Measurements from ENCODE around the gene ARSD.
A peak's percentile ranks its signal among the peaks of the same experiment; 100 is the strongest.
"Not testable (repeated sequence)": the region's sequence is repeated elsewhere in the genome, so short reads cannot be mapped to it uniquely, and the experiment has no call there.

The ARSD gene

GRCh38 chrX:2894885-2895292, 34.2 kb downstream of the ARSD start:
- peaks cover 39% of the 10 kb centered on the region for H3K4me1 Mint-ChIP-seq (ENCODE audit: low read depth)
- intact Hi-C loops (cut with micrococcal nuclease): no loop called here
- no peaks in the 10 kb centered on the region for H3K36me3 Mint-ChIP-seq (ENCODE audit: low read depth)
- no peak overlapping the region for H3K4me3 Mint-ChIP-seq
- H3K27ac Mint-ChIP-seq: no peak overlapping the region
- H3K27me3 Mint-ChIP-seq: peaks cover 1% of the 10 kb centered on the region
- no peaks in the 10 kb centered on the region for H3K9me3 Mint-ChIP-seq

DNA sequence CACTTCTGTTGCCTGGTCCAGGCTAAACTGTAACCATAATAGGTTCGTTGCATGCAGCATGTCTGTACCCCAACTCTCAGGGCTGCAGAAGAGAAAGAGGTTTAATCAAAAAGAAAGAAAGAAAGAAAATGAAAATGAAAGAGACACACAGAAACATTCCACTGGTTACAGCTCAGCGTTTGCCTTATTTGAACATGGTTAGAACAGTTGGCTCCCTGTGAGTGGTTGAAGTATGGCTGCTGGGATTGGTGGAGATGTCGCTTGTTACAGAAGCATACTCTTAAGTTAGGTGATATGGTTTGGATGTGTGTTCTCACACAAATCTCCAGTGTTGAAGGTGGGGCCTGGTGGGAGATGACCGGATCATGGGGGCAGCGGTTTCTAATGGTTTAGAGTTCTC, 36.3 kb downstream of the ARSD start:
- peaks cover 37% of the 10 kb centered on the region for H3K4me1 Mint-ChIP-seq (ENCODE audit: low read depth)
- H3K27me3 Mint-ChIP-seq: peaks cover 3% of the 10 kb centered on the region
- no peaks in the 10 kb centered on the region for H3K36me3 Mint-ChIP-seq (ENCODE audit: low read depth)
- intact Hi-C loops (cut with micrococcal nuclease): no loop called here
- H3K4me3 Mint-ChIP-seq: no peak overlapping the region
- H3K27ac Mint-ChIP-seq: no peak overlapping the region
- no peaks in the 10 kb centered on the region for H3K9me3 Mint-ChIP-seq

DNA sequence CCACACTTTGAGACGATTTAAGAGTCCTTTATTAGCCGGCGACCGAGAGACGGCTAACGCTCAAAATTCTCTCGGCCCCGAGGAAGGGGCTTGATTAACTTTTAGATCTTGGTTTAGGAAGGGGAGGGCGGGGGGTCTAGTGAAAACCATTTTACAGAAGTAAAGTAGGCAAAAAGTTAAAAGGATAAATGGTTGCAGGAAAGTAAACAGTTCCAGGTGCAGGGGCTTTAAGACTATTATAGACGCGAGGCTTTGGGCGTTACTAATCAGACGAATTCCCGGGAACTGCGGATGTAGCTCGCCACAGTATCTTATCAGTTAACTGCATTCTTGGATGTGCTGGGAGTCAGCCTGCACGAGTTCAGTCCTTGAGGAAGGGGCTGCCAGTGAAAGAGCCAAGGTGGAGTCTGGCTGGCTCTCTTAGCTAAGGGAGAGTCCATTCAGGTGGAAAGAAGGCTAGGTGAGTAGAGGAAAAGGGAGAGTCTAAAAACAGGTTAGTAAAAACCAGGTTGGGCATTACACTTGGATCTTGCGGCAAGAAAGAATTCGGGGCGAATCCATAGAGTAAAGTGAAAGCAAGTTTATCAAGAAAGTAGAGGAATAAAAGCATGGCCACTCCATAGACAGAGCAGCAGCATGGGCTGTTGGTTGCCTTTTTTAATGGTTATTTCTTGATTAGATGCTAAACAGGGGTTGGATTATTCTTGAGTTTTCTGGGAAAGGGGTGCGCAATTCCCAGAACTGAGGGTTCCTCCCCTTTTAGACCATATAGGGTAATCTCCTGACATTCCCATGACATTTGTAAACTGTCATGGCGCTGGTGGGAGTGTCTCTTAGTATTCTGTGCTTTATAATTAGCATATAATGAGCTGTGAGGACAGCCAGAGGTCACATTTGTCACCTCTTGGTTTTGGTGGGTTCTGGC, 38.3 kb downstream of the ARSD start:
- H3K4me3 Mint-ChIP-seq; H3K9me3 Mint-ChIP-seq; intact Hi-C loops (cut with micrococcal nuclease); H3K27ac Mint-ChIP-seq; H3K27me3 Mint-ChIP-seq; H3K36me3 Mint-ChIP-seq (ENCODE audit: low read depth): not testable (repeated sequence)
- H3K4me1 Mint-ChIP-seq (ENCODE audit: low read depth): peaks cover 28% of the 10 kb centered on the region

- H3K9me3 Mint-ChIP-seq; H3K36me3 Mint-ChIP-seq (ENCODE audit: low read depth); intact Hi-C loops (cut with micrococcal nuclease); H3K27me3 Mint-ChIP-seq: not testable (repeated sequence)
- Mint-ChIP-seq H3K4me1 (ENCODE audit: low read depth) (peaks cover 25% of the 10 kb centered on the region), H3K27ac (peak overlapping the region; percentile 74), H3K4me3 (peak overlapping the region; percentile 70)
Measured at GRCh38 chrX:2889706-2890490, 39.2 kb downstream of the ARSD start.

- peak overlapping the region; percentile 74 for H3K27ac Mint-ChIP-seq
- intact Hi-C loops (cut with micrococcal nuclease): no loop called here
- peaks cover 1% of the 10 kb centered on the region for H3K27me3 Mint-ChIP-seq
- no peaks in the 10 kb centered on the region for H3K36me3 Mint-ChIP-seq (ENCODE audit: low read depth)
- H3K9me3 Mint-ChIP-seq: no peaks in the 10 kb centered on the region
- H3K4me3 Mint-ChIP-seq: peak overlapping the region; percentile 70
- peaks cover 17% of the 10 kb centered on the region for H3K4me1 Mint-ChIP-seq (ENCODE audit: low read depth)
Measured at GRCh38 chrX:2889045-2889605, 40.0 kb downstream of the ARSD start.

DNA sequence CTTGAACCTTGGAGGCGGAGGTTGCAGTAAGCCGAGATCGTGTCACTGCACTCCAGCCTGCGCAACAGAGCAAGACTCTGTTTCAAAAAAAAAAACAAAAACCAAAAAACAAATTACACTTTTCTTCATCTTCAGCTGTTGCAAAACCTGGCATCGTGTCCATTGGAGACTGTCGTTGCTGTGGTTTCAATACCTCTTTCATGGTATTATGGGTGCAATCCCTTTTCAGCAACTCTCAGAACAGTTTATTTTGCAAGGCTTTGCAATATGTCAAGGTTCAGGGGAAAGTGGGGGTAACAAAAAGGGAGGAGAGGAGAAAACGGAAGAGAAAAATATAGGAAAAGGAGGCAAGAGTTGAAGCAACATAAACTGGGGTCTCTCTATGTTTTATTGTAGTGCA, 40.8 kb downstream of the ARSD start:
- Mint-ChIP-seq H3K27me3 (peaks cover 1% of the 10 kb centered on the region), H3K27ac (no peak overlapping the region), H3K4me3 (peak overlapping the region; percentile 70), H3K36me3 (ENCODE audit: low read depth) (no peaks in the 10 kb centered on the region), H3K4me1 (ENCODE audit: low read depth) (peaks cover 17% of the 10 kb centered on the region), H3K9me3 (no peaks in the 10 kb centered on the region)
- intact Hi-C loops (cut with micrococcal nuclease): no loop called here

DNA sequence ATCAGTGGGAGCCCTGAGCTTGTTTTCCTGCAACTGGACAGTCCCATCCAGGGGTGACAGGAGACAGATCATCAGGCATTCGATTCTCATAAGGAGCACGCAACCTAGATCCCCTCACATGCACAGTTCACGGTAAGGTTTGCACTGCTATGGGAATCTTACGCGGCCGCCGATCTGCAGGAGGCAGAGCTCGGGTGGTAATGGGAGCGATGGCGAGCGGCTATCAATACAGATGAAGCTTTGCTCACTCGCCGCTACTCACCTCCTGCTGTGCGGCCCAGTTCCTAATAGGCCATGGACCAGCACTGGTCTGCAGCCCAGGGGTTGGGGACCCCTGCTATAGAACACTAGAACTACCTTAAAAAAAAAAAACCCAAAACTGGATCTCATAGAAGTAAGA, 45.4 kb downstream of the ARSD start:
- Mint-ChIP-seq H3K27ac (no peak overlapping the region), H3K9me3 (no peaks in the 10 kb centered on the region), H3K4me3 (no peak overlapping the region), H3K4me1 (ENCODE audit: low read depth) (peaks cover 7% of the 10 kb centered on the region), H3K27me3 (peaks cover 1% of the 10 kb centered on the region), H3K36me3 (ENCODE audit: low read depth) (no peaks in the 10 kb centered on the region)
- intact Hi-C loops (cut with micrococcal nuclease): no loop called here

DNA sequence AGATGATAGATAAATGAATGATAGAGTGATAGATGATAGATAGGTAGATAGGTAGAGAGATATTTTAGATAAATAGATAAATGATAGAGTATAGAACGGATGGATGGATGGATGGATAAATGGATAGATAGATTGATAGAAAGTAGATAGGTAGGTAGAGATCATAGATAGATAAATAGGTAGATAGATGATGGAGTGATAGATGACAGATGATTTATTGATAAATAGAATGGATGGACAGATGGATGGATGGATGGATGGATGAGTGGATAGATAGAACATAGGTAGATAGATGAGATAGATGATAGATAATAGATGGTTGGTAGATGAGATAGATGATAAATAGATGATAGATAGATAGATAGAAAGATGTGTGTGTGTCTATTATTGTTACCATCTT, 49.5 kb downstream of the ARSD start:
- no peak overlapping the region for H3K27ac Mint-ChIP-seq
- H3K36me3 Mint-ChIP-seq (ENCODE audit: low read depth): no peaks in the 10 kb centered on the region
- H3K9me3 Mint-ChIP-seq: no peaks in the 10 kb centered on the region
- no peaks in the 10 kb centered on the region for H3K4me1 Mint-ChIP-seq (ENCODE audit: low read depth)
- H3K4me3 Mint-ChIP-seq: no peak overlapping the region
- no peaks in the 10 kb centered on the region for H3K27me3 Mint-ChIP-seq
- intact Hi-C loops (cut with micrococcal nuclease): no loop called here

- intact Hi-C loops (cut with micrococcal nuclease): no loop called here
- no peaks in the 10 kb centered on the region for H3K9me3 Mint-ChIP-seq
- H3K36me3 Mint-ChIP-seq (ENCODE audit: low read depth): no peaks in the 10 kb centered on the region
- no peak overlapping the region for H3K4me3 Mint-ChIP-seq
- no peaks in the 10 kb centered on the region for H3K4me1 Mint-ChIP-seq (ENCODE audit: low read depth)
- no peaks in the 10 kb centered on the region for H3K27me3 Mint-ChIP-seq
- no peak overlapping the region for H3K27ac Mint-ChIP-seq
Measured at GRCh38 chrX:2878563-2878962, 50.6 kb downstream of the ARSD start.

DNA sequence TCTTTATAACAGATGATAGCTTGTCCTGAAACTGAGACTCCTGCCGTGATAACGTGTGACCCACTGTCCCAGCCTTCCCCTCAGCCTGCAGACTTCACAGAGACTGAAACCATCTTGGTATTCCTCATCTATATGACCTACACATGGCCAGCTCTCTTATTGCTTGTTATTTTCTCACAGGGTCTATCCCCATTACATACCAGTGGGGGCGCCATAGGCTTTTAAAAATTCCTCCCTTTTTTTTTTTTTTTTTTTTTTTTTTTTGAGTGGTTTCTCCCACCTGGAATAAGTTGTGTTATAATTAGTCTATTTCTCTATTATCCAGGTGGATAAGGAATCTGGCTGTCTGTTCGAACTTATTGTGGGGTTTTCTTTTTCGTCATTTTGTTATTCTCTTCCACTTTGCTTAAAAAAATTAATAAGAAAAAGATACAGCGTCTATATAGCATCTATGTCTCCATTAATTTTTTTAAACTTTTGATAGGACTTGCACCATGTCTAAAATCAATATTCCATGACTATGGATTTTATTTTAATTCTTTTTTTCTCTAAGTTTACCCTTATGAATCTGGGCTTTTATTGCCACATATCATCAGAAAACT, 53.2 kb downstream of the ARSD start:
- no peak overlapping the region for H3K4me3 Mint-ChIP-seq
- H3K36me3 Mint-ChIP-seq (ENCODE audit: low read depth): no peaks in the 10 kb centered on the region
- H3K9me3 Mint-ChIP-seq: no peaks in the 10 kb centered on the region
- no peak overlapping the region for H3K27ac Mint-ChIP-seq
- intact Hi-C loops (cut with micrococcal nuclease): no loop called here
- no peaks in the 10 kb centered on the region for H3K4me1 Mint-ChIP-seq (ENCODE audit: low read depth)
- no peaks in the 10 kb centered on the region for H3K27me3 Mint-ChIP-seq

- Mint-ChIP-seq H3K4me1 (ENCODE audit: low read depth) (no peaks in the 10 kb centered on the region), H3K36me3 (ENCODE audit: low read depth) (no peaks in the 10 kb centered on the region), H3K9me3 (no peaks in the 10 kb centered on the region), H3K27me3 (no peaks in the 10 kb centered on the region), H3K4me3 (no peak overlapping the region), H3K27ac (no peak overlapping the region)
- intact Hi-C loops (cut with micrococcal nuclease): no loop called here
Measured at GRCh38 chrX:2875136-2875481, 54.0 kb downstream of the ARSD start.

DNA sequence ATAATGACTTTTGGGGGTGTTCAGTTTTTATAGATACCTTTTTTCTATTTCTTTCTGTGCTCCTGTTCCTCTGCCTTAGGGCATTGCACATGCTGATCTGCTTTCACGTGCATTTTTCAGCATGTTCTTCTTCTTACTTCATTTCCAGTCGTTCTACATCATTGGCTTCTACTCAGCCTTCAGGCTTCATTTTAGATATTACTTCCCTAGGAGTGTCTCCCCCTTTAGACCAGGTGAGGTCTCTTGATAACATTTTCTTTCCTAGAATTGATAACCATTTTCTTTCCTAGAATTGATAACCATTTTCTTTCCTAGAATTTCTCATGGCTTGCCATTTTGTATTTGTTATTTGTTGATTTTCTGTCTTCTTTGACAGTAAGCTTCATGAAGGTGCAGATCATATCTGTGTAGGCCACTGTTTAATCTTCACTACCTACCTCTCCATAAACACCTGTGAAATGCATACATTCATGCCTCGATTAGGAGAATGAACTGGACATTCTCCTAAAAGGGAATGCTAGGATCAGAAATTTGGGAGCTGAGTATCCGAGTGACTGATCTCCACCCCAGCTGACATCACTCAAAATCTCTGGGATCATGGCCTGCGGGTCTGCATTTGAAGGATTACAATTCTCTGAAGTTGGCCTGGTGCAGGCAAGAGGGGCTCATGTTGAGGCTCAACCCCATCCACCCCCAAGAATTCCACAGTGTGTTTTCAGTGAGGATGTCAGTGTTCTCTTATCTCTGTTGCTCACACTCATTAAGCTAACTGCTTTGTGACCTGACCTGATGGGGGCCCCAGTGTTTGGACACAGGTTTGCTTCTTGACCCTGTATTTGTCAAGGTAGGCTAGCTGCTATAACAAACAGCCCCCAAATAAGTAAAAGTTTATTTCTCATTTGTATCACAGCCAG, 54.7 kb downstream of the ARSD start:
- Mint-ChIP-seq H3K36me3 (ENCODE audit: low read depth) (no peaks in the 10 kb centered on the region), H3K9me3 (no peaks in the 10 kb centered on the region), H3K27ac (no peak overlapping the region), H3K27me3 (no peaks in the 10 kb centered on the region), H3K4me1 (ENCODE audit: low read depth) (no peaks in the 10 kb centered on the region), H3K4me3 (no peak overlapping the region)
- intact Hi-C loops (cut with micrococcal nuclease): no loop called here

GRCh38 chrX:2872671-2873277, 56.4 kb downstream of the ARSD start:
- Mint-ChIP-seq H3K4me3 (no peak overlapping the region), H3K9me3 (no peaks in the 10 kb centered on the region), H3K36me3 (ENCODE audit: low read depth) (no peaks in the 10 kb centered on the region), H3K27me3 (no peaks in the 10 kb centered on the region), H3K4me1 (ENCODE audit: low read depth) (no peaks in the 10 kb centered on the region), H3K27ac (no peak overlapping the region)
- intact Hi-C loops (cut with micrococcal nuclease): no loop called here
